ENCODE measurements around the gene ATP10A.

ATP10A gene

GRCh38 chr15:25863111-25863967, at the start of gene ATP10A:
Gene ATP10A, minus strand, starts transcription at chr15:25863327. Its CDS starts 231 bp downstream, at chr15:25863096.
- no peak for FAIRE-seq

- no peak for FAIRE-seq
Measured at GRCh38 chr15:25912035-25912434, 48.9 kb upstream of the ATP10A start.

- no peak for FAIRE-seq
Measured at GRCh38 chr15:25910832-25911231, 47.7 kb upstream of the ATP10A start.

GRCh38 chr15:25909806-25910205, 46.7 kb upstream of the ATP10A start:
- no peak for FAIRE-seq

- FAIRE-seq, result no peak
Measured at GRCh38 chr15:25909325-25909724, 46.2 kb upstream of the ATP10A start.

GRCh38 chr15:25905140-25905539, 42.0 kb upstream of the ATP10A start:
- no peak for FAIRE-seq

GRCh38 chr15:25903024-25903581, 40.0 kb upstream of the ATP10A start:
- FAIRE-seq, result no peak

GRCh38 chr15:25901811-25902605, 38.9 kb upstream of the ATP10A start:
- no peak for FAIRE-seq

- FAIRE-seq, result no peak
Measured at GRCh38 chr15:25900901-25901300, 37.8 kb upstream of the ATP10A start.

- FAIRE-seq, result no peak
Measured at GRCh38 chr15:25900431-25900830, 37.3 kb upstream of the ATP10A start.

GRCh38 chr15:25899870-25900269, 36.7 kb upstream of the ATP10A start:
- no peak for FAIRE-seq

GRCh38 chr15:25897658-25898057, 34.5 kb upstream of the ATP10A start:
- no peak for FAIRE-seq

- FAIRE-seq, result no peak
Measured at GRCh38 chr15:25894371-25894902, 31.3 kb upstream of the ATP10A start.

- FAIRE-seq, result no peak
Measured at GRCh38 chr15:25893596-25893995, 30.5 kb upstream of the ATP10A start.

- FAIRE-seq, result no peak
Measured at GRCh38 chr15:25892126-25892525, 29.0 kb upstream of the ATP10A start.

GRCh38 chr15:25891081-25891480, 28.0 kb upstream of the ATP10A start:
- no peak for FAIRE-seq

- no peak for FAIRE-seq
Measured at GRCh38 chr15:25890529-25890928, 27.4 kb upstream of the ATP10A start.

GRCh38 chr15:25887870-25888269, 24.7 kb upstream of the ATP10A start:
- FAIRE-seq, result no peak

GRCh38 chr15:25886498-25887140, 23.5 kb upstream of the ATP10A start:
- FAIRE-seq, result no peak

GRCh38 chr15:25884370-25884769, 21.2 kb upstream of the ATP10A start:
- FAIRE-seq, result no peak

GRCh38 chr15:25883463-25884259, 20.5 kb upstream of the ATP10A start:
- no peak for FAIRE-seq

- no peak for FAIRE-seq
Measured at GRCh38 chr15:25882466-25882865, 19.3 kb upstream of the ATP10A start.

All from G401.6 (cell line).